PC-9 (cell line): ENCODE data around the gene FLNC.

Source experiments
- EZH2 ChIP-seq: fragments of 200-600 bp; sonication (generic); IDR thresholded peaks from 2 replicates; pipeline ENCODE4 v1.8.0; 2017; ENCODE audit warnings: antibody characterized with exemption, low read depth
- TF ChIP-seq, protein P1 (sequence below): fragments of 200-600 bp; sonication (generic); conservative IDR thresholded peaks from 2 replicates; pipeline ENCODE4 v1.6.1; 2017; ENCODE audit warnings: mixed run types, antibody characterized with exemption, mild to moderate bottlenecking, moderate library complexity

GRCh38 chr7:128809363-128809762 lies 20.8 kb upstream of the FLNC start:
- no peak for TF ChIP-seq EZH2
- TF ChIP-seq, protein P1, sequence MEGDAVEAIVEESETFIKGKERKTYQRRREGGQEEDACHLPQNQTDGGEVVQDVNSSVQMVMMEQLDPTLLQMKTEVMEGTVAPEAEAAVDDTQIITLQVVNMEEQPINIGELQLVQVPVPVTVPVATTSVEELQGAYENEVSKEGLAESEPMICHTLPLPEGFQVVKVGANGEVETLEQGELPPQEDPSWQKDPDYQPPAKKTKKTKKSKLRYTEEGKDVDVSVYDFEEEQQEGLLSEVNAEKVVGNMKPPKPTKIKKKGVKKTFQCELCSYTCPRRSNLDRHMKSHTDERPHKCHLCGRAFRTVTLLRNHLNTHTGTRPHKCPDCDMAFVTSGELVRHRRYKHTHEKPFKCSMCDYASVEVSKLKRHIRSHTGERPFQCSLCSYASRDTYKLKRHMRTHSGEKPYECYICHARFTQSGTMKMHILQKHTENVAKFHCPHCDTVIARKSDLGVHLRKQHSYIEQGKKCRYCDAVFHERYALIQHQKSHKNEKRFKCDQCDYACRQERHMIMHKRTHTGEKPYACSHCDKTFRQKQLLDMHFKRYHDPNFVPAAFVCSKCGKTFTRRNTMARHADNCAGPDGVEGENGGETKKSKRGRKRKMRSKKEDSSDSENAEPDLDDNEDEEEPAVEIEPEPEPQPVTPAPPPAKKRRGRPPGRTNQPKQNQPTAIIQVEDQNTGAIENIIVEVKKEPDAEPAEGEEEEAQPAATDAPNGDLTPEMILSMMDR = no peak
